AG04449 (cell line): ENCODE results near the gene SH2D5.

ENCODE experiments used
- CTCF ChIA-PET: fragments of 350-600 bp; formaldehyde crosslinking; extraction: SDS; loops from one replicate; lab custom pipeline; 2021; ENCODE audit warnings: antibody characterized with exemption; lab: Yijun Ruan, JAX
- POLR2A ChIA-PET: fragments of 400-600, 350-600 bp; formaldehyde crosslinking; extraction: SDS; loops from one replicate; lab custom pipeline; 2020; ENCODE audit warnings: antibody characterized with exemption, inconsistent platforms; lab: Yijun Ruan, JAX
- DNase-seq: peaks from one replicate; pipeline ENCODE4 v3.0.0-alpha.2; 2010; ENCODE audit warnings: low read depth, low spot score
- H3K4me3 ChIP-seq: 2 replicates; pipeline ENCODE4 v1.5.1; 2011; ENCODE audit warnings: low read depth, mild to moderate bottlenecking, control low read depth, low read length
- CTCF ChIP-seq: IDR thresholded peaks from one replicate; pipeline ENCODE4 v1.5.1; 2011; ENCODE audit warnings: mild to moderate bottlenecking, moderate library complexity, low read length, control low read depth, inconsistent platforms; ENCODE audit not compliant: insufficient read depth; ENCODE audit errors: missing control alignments

The SH2D5 gene

GRCh38 chr1:20672265-20672632, 60.3 kb downstream of the SH2D5 start:
- H3K4me3 ChIP-seq = no peak overlapping the region
- POLR2A ChIA-PET = interaction anchor here (1.2 kb wide), 1 partner anchor 11 kb away, joined by 3 read pairs; the partner anchor contains the start of gene DDOST
- CTCF ChIA-PET = no interaction called here
- no peak for TF ChIP-seq CTCF
- no peak for DNase-seq

GRCh38 chr1:20670936-20671335, 61.6 kb downstream of the SH2D5 start:
- ChIA-PET POLR2A (no interaction called here), CTCF (no interaction called here)
- DNase-seq = no peak
- TF ChIP-seq CTCF = no peak
- no peak overlapping the region for H3K4me3 ChIP-seq
